ENCODE data around the gene CFAP410.
"Not testable (repeated sequence)": the region's sequence is repeated elsewhere in the genome, so short reads cannot be mapped to it uniquely, and the experiment has no call there.

CFAP410 gene

GRCh38 chr21:44302573-44303401, 36.4 kb downstream of the CFAP410 start:
- not testable (repeated sequence) for H3F3A ChIP-seq (ENCODE audit: control insufficient read depth, insufficient read depth); H3K9me3 ChIP-seq (ENCODE audit: control insufficient read depth, insufficient read depth, low read length); H3K9me2 ChIP-seq (replicated peaks; ENCODE audit: control insufficient read depth, low read length); H3K27me3 ChIP-seq (ENCODE audit: control insufficient read depth, low read length)
- Histone ChIP-seq H3K36me3 (ENCODE audit: control insufficient read depth, low read length) (peaks cover 66% of the 10 kb centered on the region), H3K4me2 (ENCODE audit: low read length) (peak overlapping the region; percentile 97), H3K27ac (ENCODE audit: low read depth, low read length) (peak overlapping the region; percentile 60), H3K4me3 (ENCODE audit: low read length) (peak overlapping the region; percentile 78), H4K20me1 (ENCODE audit: control insufficient read depth, insufficient read depth, low read depth, low read length) (peaks cover 30% of the 10 kb centered on the region; the same call in 1 of the 2 replicates), H3K4me1 (ENCODE audit: control insufficient read depth, low read length) (peaks cover 58% of the 10 kb centered on the region), H3K79me2 (ENCODE audit: control insufficient read depth, low read length) (peaks cover 74% of the 10 kb centered on the region)
- peak; percentile 41 for TF ChIP-seq CTCF (IDR thresholded peaks at IDR 0.05; ENCODE audit: low read depth, low read length, poor library complexity, severe bottlenecking)

GRCh38 chr21:44301961-44302406, 37.2 kb downstream of the CFAP410 start:
- H3K4me2 ChIP-seq (ENCODE audit: low read length): peak overlapping the region; percentile 97
- peak overlapping the region; percentile 60 for H3K27ac ChIP-seq (ENCODE audit: low read depth, low read length)
- H3K9me3 ChIP-seq (ENCODE audit: control insufficient read depth, insufficient read depth, low read length): no peaks in the 10 kb centered on the region
- peaks cover 69% of the 10 kb centered on the region for H3K79me2 ChIP-seq (ENCODE audit: control insufficient read depth, low read length)
- TF ChIP-seq EZH2phosphoT487 (IDR thresholded peaks at IDR 0.05; ENCODE audit: borderline replicate concordance, low read length) (no peak), CTCF (IDR thresholded peaks at IDR 0.05; ENCODE audit: low read depth, low read length, poor library complexity, severe bottlenecking) (no peak)
- H3F3A ChIP-seq (ENCODE audit: control insufficient read depth, insufficient read depth): peaks cover 8% of the 10 kb centered on the region
- H4K20me1 ChIP-seq (ENCODE audit: control insufficient read depth, insufficient read depth, low read depth, low read length): peaks cover 30% of the 10 kb centered on the region; the same call in 1 of the 2 replicates
- H3K4me1 ChIP-seq (ENCODE audit: control insufficient read depth, low read length): peaks cover 65% of the 10 kb centered on the region
- H3K9me2 ChIP-seq (replicated peaks; ENCODE audit: control insufficient read depth, low read length): no peaks in the 10 kb centered on the region
- H3K4me3 ChIP-seq (ENCODE audit: low read length): peak overlapping the region; percentile 78
- H3K36me3 ChIP-seq (ENCODE audit: control insufficient read depth, low read length): peaks cover 58% of the 10 kb centered on the region
- no peaks in the 10 kb centered on the region; the same call in 1 of the 2 replicates for H3K27me3 ChIP-seq (ENCODE audit: control insufficient read depth, low read length)

GRCh38 chr21:44301141-44301540, 38.0 kb downstream of the CFAP410 start:
- H3K9me2 ChIP-seq (replicated peaks; ENCODE audit: control insufficient read depth, low read length): no peaks in the 10 kb centered on the region
- H3K27ac ChIP-seq (ENCODE audit: low read depth, low read length): peak overlapping the region; percentile 60
- no peaks in the 10 kb centered on the region for H3K9me3 ChIP-seq (ENCODE audit: control insufficient read depth, insufficient read depth, low read length)
- peak overlapping the region; percentile 97 for H3K4me2 ChIP-seq (ENCODE audit: low read length)
- H3K79me2 ChIP-seq (ENCODE audit: control insufficient read depth, low read length): peaks cover 61% of the 10 kb centered on the region
- H3F3A ChIP-seq (ENCODE audit: control insufficient read depth, insufficient read depth): peaks cover 8% of the 10 kb centered on the region
- peaks cover 25% of the 10 kb centered on the region; the same call in 1 of the 2 replicates for H4K20me1 ChIP-seq (ENCODE audit: control insufficient read depth, insufficient read depth, low read depth, low read length)
- H3K4me3 ChIP-seq (ENCODE audit: low read length): peak overlapping the region; percentile 78
- peaks cover 66% of the 10 kb centered on the region for H3K4me1 ChIP-seq (ENCODE audit: control insufficient read depth, low read length)
- peaks cover 4% of the 10 kb centered on the region for H3K27me3 ChIP-seq (ENCODE audit: control insufficient read depth, low read length)
- TF ChIP-seq EZH2phosphoT487 (IDR thresholded peaks at IDR 0.05; ENCODE audit: borderline replicate concordance, low read length): no peak
- TF ChIP-seq CTCF (IDR thresholded peaks at IDR 0.05; ENCODE audit: low read depth, low read length, poor library complexity, severe bottlenecking): peak; percentile 17
- peaks cover 50% of the 10 kb centered on the region for H3K36me3 ChIP-seq (ENCODE audit: control insufficient read depth, low read length)
